Left lobe of liver (tissue), 2 donors: Measurements from ENCODE around the gene CACHD1. TPM values are rescaled to one million over a fixed set of nuclear protein-coding genes. Genes with fewer than 3 reads are reported as not detected.
"Not testable (repeated sequence)": the region's sequence is repeated elsewhere in the genome, so short reads cannot be mapped to it uniquely, and the experiment has no call there.

ENCODE experiments used
- ATAC-seq: fragments of 200-7000 bp; cut with Tn5 transposase; one replicate; pipeline ENCODE4 v1.9.1; 2020; ENCODE audit warnings: mild to moderate bottlenecking, moderate library complexity
- DNase-seq: peaks from one replicate; pipeline ENCODE4 v3.0.0-alpha.2; 2020; ENCODE audit warnings: low spot score
- total RNA-seq: library from RNA; stranded (reverse); gene quantifications from one replicate; pipeline ENCODE4 v1.2.1, GENCODE V29; 2021
- donor health status: DM: no; HTN: no; CAD: no; lungs with moderate emphysema.
- donor health status: DM: no; HTN: yes; CAD: no.

Gene CACHD1
- total RNA-seq, 1 donor from 2014 or later, result 1.0 TPM

GRCh38 chr1:64579767-64580166 is 109.8 kb downstream of the CACHD1 start:
- DNase-seq, result no peak
- no peak for ATAC-seq

- ATAC-seq (no peak), DNase-seq (no peak)
These were observed 111.4 kb downstream of the CACHD1 start for GRCh38 chr1:64581135-64581842.

GRCh38 chr1:64581843-64582185 is 111.9 kb downstream of the CACHD1 start:
- ATAC-seq, result no peak
- DNase-seq, result no peak

GRCh38 chr1:64584479-64584878 is 114.5 kb downstream of the CACHD1 start:
- DNase-seq (no peak), ATAC-seq (peak; percentile 44)

- no peak for ATAC-seq
- DNase-seq, result no peak
These were observed 118.9 kb downstream of the CACHD1 start for GRCh38 chr1:64588876-64589275.

GRCh38 chr1:64590316-64590715 is 120.4 kb downstream of the CACHD1 start:
- ATAC-seq, result no peak

GRCh38 chr1:64594446-64594845 is 124.5 kb downstream of the CACHD1 start:
- no peak for DNase-seq
- no peak for ATAC-seq

More at GRCh38 chr1:64590316-64590715, 120.4 kb downstream of the CACHD1 start:
- no peak for DNase-seq

GRCh38 chr1:64595871-64596515 is 126.1 kb downstream of the CACHD1 start:
- ATAC-seq (no peak), DNase-seq (no peak)

GRCh38 chr1:64597113-64597512 is 127.2 kb downstream of the CACHD1 start:
- no peak for DNase-seq
- ATAC-seq, result no peak

GRCh38 chr1:64598100-64598571 is 128.2 kb downstream of the CACHD1 start:
- no peak for ATAC-seq
- DNase-seq, result no peak

- no peak for DNase-seq
- no peak for ATAC-seq
These were observed 129.3 kb downstream of the CACHD1 start for GRCh38 chr1:64599242-64599641.

- ATAC-seq, result peak; percentile 69
These were observed 131.3 kb downstream of the CACHD1 start for GRCh38 chr1:64601207-64601606.

GRCh38 chr1:64608005-64608650 is 138.2 kb downstream of the CACHD1 start:
- no peak for DNase-seq
- no peak for ATAC-seq

More at GRCh38 chr1:64601207-64601606, 131.3 kb downstream of the CACHD1 start:
- DNase-seq, result peak; percentile 44

- ATAC-seq (no peak), DNase-seq (no peak)
These were observed 138.7 kb downstream of the CACHD1 start for GRCh38 chr1:64608651-64609048.

GRCh38 chr1:64610950-64611349 is 141.0 kb downstream of the CACHD1 start:
- not testable (repeated sequence) for DNase-seq, ATAC-seq

GRCh38 chr1:64616039-64616438 is 146.1 kb downstream of the CACHD1 start:
- DNase-seq (no peak), ATAC-seq (no peak)

- DNase-seq, result no peak
These were observed 153.8 kb downstream of the CACHD1 start for GRCh38 chr1:64623750-64624191.

GRCh38 chr1:64624218-64624713 is 154.3 kb downstream of the CACHD1 start:
- ATAC-seq (no peak), DNase-seq (no peak)

More at GRCh38 chr1:64623750-64624191, 153.8 kb downstream of the CACHD1 start:
- no peak for ATAC-seq

GRCh38 chr1:64624808-64625207 is 154.9 kb downstream of the CACHD1 start:
- DNase-seq (no peak), ATAC-seq (no peak)

GRCh38 chr1:64630611-64631010 is 160.7 kb downstream of the CACHD1 start:
- ATAC-seq (no peak), DNase-seq (no peak)

- ATAC-seq (no peak), DNase-seq (no peak)
These were observed 161.6 kb downstream of the CACHD1 start for GRCh38 chr1:64631346-64632034.
